ENCODE data around the gene LARGE1. TPM values are rescaled to one million over a fixed set of nuclear protein-coding genes. Genes with fewer than 3 reads are reported as not detected.

Gene LARGE1
- total and polyA plus RNA-seq, 2 donors (not counting 1 experiment from before 2014, with no cell fraction given), result 14.1 to 19.2 TPM

- H3K4me3 ChIP-seq (replicated peaks in 1 of 4; ENCODE audit: control extremely low read depth in 1 of 4, insufficient read depth in 1 of 4, low read depth in 3 of 4, low read length in 4 of 4), result no peak overlapping the region
- no peaks in the 10 kb centered on the region for H3K36me3 ChIP-seq (ENCODE audit: control insufficient read depth, insufficient read depth, low read length)
- DNase-seq (ENCODE audit: low read depth in 2 of 2), result peak in 1 of 2 donors; percentile 5
- no peaks in the 10 kb centered on the region for H3K79me2 ChIP-seq (ENCODE audit: control insufficient read depth, insufficient read depth, low read length)
- H2AFZ ChIP-seq (ENCODE audit: low read length), result no peak overlapping the region
- TF ChIP-seq EZH2 (IDR thresholded peaks at IDR 0.05; ENCODE audit: low read length, missing control alignments), result no peak
- TF ChIP-seq CTCF (conservative IDR thresholded peaks at IDR 0.05 in 1 of 2, IDR thresholded peaks at IDR 0.05 in 1 of 2; ENCODE audit: low read depth in 1 of 2, low read length in 2 of 2), result no peak
- no peak overlapping the region for H3K27ac ChIP-seq (ENCODE audit: insufficient read depth, low read length)
- H3K9ac ChIP-seq (ENCODE audit: insufficient read depth, low read length), result no peak overlapping the region
- no peak overlapping the region for H3K4me2 ChIP-seq (ENCODE audit: extremely low read depth, insufficient read depth, low read length)
- H3K27me3 ChIP-seq (ENCODE audit: control insufficient read depth, insufficient read depth, low read length), result no peaks in the 10 kb centered on the region
- H3K9me3 ChIP-seq (ENCODE audit: control insufficient read depth, insufficient read depth, low read depth, low read length), result no peaks in the 10 kb centered on the region
- H3K4me1 ChIP-seq (ENCODE audit: control insufficient read depth, extremely low read depth, insufficient read depth, low read length), result no peaks in the 10 kb centered on the region
- H4K20me1 ChIP-seq (ENCODE audit: control insufficient read depth, extremely low read depth, insufficient read depth, low read length), result no peaks in the 10 kb centered on the region
These were observed 209.9 kb downstream of the LARGE1 start for GRCh38 chr22:33710326-33710725.

GRCh38 chr22:33707581-33707980, 212.7 kb downstream of the LARGE1 start:
- no peak overlapping the region for H3K9ac ChIP-seq (ENCODE audit: insufficient read depth, low read length)
- H3K79me2 ChIP-seq (ENCODE audit: control insufficient read depth, insufficient read depth, low read length), result no peaks in the 10 kb centered on the region
- no peaks in the 10 kb centered on the region for H3K36me3 ChIP-seq (ENCODE audit: control insufficient read depth, insufficient read depth, low read length)
- H3K4me2 ChIP-seq (ENCODE audit: extremely low read depth, insufficient read depth, low read length), result no peak overlapping the region
- no peaks in the 10 kb centered on the region for H3K9me3 ChIP-seq (ENCODE audit: control insufficient read depth, insufficient read depth, low read depth, low read length)
- H3K27ac ChIP-seq (ENCODE audit: insufficient read depth, low read length), result no peak overlapping the region
- H4K20me1 ChIP-seq (ENCODE audit: control insufficient read depth, extremely low read depth, insufficient read depth, low read length), result no peaks in the 10 kb centered on the region
- H2AFZ ChIP-seq (ENCODE audit: low read length), result no peak overlapping the region
- no peak for TF ChIP-seq EZH2 (IDR thresholded peaks at IDR 0.05; ENCODE audit: low read length, missing control alignments)
- TF ChIP-seq CTCF (conservative IDR thresholded peaks at IDR 0.05 in 1 of 2, IDR thresholded peaks at IDR 0.05 in 1 of 2; ENCODE audit: low read depth in 1 of 2, low read length in 2 of 2), result no peak
- no peaks in the 10 kb centered on the region for H3K27me3 ChIP-seq (ENCODE audit: control insufficient read depth, insufficient read depth, low read length)
- no peaks in the 10 kb centered on the region for H3K4me1 ChIP-seq (ENCODE audit: control insufficient read depth, extremely low read depth, insufficient read depth, low read length)
- no peak overlapping the region for H3K4me3 ChIP-seq (replicated peaks in 1 of 4; ENCODE audit: control extremely low read depth in 1 of 4, insufficient read depth in 1 of 4, low read depth in 3 of 4, low read length in 4 of 4)
- DNase-seq (ENCODE audit: low read depth in 2 of 2), result no peak

- TF ChIP-seq EZH2 (IDR thresholded peaks at IDR 0.05; ENCODE audit: low read length, missing control alignments) (no peak), CTCF (conservative IDR thresholded peaks at IDR 0.05 in 1 of 2, IDR thresholded peaks at IDR 0.05 in 1 of 2; ENCODE audit: low read depth in 1 of 2, low read length in 2 of 2) (no peak)
These were observed 214.2 kb downstream of the LARGE1 start for GRCh38 chr22:33706100-33706499.

More at GRCh38 chr22:33706100-33706499, 214.2 kb downstream of the LARGE1 start:
- H3K9ac ChIP-seq (ENCODE audit: insufficient read depth, low read length), result no peak overlapping the region
- no peaks in the 10 kb centered on the region for H3K27me3 ChIP-seq (ENCODE audit: control insufficient read depth, insufficient read depth, low read length)
- H3K4me1 ChIP-seq (ENCODE audit: control insufficient read depth, extremely low read depth, insufficient read depth, low read length), result no peaks in the 10 kb centered on the region
- no peaks in the 10 kb centered on the region for H3K79me2 ChIP-seq (ENCODE audit: control insufficient read depth, insufficient read depth, low read length)
- no peak overlapping the region for H3K27ac ChIP-seq (ENCODE audit: insufficient read depth, low read length)
- no peak overlapping the region for H3K4me3 ChIP-seq (replicated peaks in 1 of 4; ENCODE audit: control extremely low read depth in 1 of 4, insufficient read depth in 1 of 4, low read depth in 3 of 4, low read length in 4 of 4)
- H3K9me3 ChIP-seq (ENCODE audit: control insufficient read depth, insufficient read depth, low read depth, low read length), result no peaks in the 10 kb centered on the region
- H3K4me2 ChIP-seq (ENCODE audit: extremely low read depth, insufficient read depth, low read length), result no peak overlapping the region
- DNase-seq (ENCODE audit: low read depth in 2 of 2), result no peak
- H3K36me3 ChIP-seq (ENCODE audit: control insufficient read depth, insufficient read depth, low read length), result no peaks in the 10 kb centered on the region
- no peak overlapping the region for H2AFZ ChIP-seq (ENCODE audit: low read length)
- no peaks in the 10 kb centered on the region for H4K20me1 ChIP-seq (ENCODE audit: control insufficient read depth, extremely low read depth, insufficient read depth, low read length)

Data from fibroblast of lung (primary cell).